ENCODE results near the gene ZDHHC1.

Gene ZDHHC1

DNA sequence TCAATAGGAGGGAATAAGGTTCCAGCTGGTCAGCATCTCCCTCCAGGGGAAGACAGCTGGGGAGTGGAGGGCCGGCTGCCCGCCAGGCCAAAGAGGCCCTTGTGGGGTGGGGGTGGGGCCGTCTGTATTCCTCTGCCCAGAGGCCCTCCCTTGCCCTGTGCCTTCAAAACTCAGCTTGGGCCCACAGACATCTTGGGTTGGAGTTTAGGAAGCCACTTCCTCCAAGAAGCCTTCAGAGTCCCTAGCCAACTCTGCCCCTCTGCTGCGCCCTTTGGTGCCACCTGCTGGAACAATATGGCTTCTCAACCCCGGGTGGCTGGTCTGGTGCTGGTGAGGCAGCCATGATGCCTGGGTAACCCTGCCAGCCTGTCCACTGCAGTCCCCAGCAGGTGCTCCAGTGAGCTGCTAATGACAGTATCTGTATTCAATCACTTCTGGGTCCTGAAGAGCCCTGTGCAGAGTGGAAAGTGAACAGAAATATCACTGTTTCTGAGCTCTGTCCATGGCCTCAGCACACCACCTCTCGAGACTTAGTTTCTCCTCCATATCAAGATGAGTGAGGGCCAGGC lies 31.3 kb upstream of the ZDHHC1 start:
- peak in 2 of 14 donors; percentile 11 to 18 for DNase-seq

GRCh38 chr16:67446968-67447507 lies 30.8 kb upstream of the ZDHHC1 start:
- DNase-seq = no peak

- DNase-seq = peak in 2 of 14 donors; percentile 18 to 30
Observed at GRCh38 chr16:67445913-67446907, 29.9 kb upstream of the ZDHHC1 start.

DNA sequence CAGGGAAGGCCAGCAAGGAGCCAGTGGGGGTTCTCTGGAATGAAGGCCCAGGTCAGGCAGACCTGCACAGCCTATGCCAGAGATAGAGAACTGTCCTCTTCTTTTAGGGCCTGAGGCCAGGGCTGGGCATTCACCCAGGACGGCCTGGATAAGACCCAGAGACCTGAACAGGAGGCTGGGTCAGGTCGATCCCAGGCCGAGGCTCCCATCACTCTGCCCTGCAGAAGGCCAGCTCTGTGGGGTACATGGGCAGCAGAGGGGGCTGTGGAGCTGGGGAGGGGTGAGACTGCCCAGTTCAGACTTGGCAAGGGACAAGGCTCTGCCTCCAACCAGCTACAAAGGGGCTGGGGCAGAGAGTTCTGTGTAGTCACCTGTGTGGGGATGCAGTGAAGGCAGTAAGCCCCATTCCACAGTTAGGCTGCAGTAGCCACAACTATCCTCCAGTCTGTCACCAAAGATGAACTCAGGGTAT lies 29.2 kb upstream of the ZDHHC1 start:
- peak in 2 of 14 donors; percentile 28 to 95 for DNase-seq

DNA sequence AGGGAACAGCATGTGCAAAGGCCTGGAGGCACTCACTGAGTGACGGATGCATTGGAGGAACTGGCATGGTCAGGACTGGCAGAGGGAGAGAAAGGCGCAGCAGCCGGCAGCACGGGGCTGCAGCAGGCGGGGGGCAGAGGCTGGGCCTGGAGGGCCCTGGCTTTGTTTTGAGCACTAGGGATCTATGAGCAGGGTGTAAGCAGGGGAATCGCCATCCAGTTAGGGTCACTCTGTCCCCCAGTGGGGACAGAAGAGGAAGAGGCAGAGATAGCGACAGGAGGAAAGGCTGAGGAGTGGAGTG lies 28.8 kb upstream of the ZDHHC1 start:
- no peak for DNase-seq

DNA sequence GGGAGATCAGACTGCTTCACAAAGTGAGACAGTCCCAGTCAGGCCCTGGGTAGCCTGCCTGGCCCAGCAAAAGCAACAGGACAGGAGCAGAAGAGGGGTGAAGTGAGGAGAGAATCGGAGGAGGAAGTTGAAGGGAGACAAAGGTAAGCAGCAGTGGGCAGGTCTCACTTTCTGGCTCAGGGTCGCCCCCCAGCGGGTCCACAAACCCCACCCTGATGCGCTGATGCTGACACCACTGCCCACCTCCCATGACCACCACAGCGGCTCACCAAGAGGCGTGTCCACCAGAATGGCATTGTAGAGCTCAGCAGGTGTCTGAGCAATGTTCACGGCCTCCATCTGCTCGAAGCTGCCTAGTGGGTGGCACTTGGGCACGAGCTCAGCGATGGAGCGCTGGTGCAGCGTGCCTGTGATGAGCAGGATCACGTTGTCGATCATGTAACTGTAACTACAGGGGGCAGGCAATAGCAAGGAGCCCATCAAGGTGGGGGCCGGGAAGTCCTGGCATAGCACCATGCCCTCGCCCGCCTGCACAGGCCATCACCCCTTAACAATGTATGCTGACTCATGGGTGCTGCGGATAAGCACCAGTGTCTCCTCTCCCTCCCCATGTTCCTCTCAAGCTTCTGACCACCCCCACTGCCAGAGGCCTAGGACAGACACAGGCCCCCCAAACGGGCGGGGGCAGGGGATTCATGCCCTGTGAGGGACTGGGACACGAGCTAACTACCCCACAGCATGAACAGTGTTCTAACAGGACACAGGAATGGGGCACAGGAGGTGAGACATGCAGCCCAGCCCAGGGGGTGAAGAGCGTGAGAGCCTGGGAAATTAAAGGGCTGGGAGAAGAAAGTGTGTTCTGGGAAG lies 28.2 kb upstream of the ZDHHC1 start:
- peak in 1 of 14 donors; percentile 42 for DNase-seq

DNA sequence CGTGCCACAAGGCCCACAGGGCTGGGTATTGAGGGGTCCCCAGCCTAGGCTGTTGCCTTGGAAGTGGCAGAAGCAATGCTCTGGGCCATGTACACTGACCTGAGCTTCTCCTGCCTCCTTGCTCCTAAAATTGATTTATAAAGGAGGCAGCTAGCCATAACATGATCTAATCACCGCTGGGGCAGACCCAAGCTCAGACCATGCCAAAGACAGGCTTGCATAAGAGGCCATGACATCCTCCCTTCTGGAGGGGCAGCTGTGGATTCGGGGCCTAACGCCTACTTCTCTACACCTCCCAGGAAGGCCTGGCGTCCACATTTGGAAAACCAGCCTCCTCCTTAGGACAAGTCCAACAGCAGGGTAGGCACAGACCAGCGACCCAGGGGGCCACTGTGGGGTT lies 27.0 kb upstream of the ZDHHC1 start:
- no peak for DNase-seq

DNA sequence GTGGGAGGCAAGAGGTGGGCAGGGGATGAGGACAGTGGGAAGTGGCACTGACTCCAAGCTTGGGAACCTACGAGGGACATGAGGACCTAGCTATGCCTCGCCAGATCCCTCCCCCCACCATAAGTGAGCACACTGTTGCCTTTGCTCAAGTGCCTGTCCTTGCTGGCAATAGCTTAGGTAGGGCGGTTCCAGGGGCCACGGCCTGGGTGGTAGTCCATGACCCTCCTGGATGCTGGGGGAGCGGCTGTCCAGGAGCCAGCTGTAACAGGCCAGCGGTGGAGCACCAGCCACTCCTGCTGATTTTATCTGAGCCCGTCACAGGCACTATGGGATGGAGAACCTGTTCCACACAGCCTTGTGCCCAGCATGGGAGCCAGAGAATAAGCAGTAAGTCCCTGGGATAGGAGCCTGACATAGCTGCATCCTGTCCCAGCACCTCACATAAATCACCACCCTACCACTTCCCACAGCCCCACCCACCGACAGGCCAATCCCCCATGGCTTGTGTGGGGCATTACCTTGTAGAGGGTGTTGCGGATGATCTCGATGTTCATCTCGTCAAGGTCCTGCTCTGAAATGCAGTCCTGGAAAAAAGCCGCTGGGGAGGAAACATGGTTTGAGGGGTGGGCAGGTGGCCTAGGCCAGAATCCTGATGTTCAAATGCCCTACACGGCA lies 26.4 kb upstream of the ZDHHC1 start:
- DNase-seq = no peak

DNA sequence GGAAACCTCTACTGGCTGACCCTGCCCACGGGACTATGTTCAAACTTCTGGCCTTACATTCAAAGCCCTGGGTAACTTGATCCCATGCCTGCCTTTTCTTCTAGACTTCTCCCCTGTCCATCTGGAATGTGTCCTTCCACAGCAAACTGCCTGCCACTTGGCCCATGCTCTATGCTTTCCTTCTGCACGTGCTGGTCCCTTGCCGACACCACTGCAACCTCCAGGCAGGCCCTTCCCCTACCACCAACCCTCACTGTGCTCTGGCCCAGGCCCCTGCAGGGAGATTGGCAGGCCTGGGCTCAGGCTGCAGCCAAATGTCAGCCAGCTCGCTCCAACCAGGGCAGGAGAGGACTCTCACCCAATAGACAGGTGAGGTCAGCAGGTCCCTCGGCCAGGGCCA lies 25.6 kb upstream of the ZDHHC1 start:
- DNase-seq = peak in 1 of 14 donors; percentile 76

GRCh38 chr16:67441271-67441753 lies 25.0 kb upstream of the ZDHHC1 start:
- DNase-seq = peak in 8 of 14 donors; percentile 11 to 86 (median 16)

DNA sequence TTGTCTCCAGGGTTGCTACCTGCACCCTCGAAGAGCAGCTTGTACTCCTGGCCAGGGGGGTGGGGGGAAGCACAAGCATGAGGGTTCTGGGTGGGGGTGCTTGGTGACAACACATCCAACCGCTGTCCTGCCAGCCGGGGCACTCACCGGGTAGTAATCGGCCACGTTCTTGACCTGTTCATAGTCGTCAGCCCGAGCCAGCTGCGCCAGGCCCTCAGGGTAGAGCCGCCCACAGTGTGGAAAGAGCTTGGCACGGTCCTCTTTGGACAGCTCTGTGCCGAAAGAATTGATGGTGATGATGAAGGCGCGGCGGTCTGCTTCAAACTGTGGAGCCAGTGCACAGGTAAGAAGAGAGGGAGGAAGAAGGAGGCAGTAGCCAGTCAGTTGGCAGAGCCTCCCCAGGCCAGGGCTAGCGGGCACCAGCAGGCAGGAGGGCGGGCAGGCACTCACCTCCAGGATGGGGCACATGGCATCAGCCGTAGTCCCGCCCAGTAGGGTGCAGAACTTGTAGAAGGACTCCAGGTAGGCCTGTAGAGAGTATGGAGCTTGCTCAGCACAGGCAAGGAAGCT lies 22.6 kb upstream of the ZDHHC1 start:
- no peak for DNase-seq

DNA sequence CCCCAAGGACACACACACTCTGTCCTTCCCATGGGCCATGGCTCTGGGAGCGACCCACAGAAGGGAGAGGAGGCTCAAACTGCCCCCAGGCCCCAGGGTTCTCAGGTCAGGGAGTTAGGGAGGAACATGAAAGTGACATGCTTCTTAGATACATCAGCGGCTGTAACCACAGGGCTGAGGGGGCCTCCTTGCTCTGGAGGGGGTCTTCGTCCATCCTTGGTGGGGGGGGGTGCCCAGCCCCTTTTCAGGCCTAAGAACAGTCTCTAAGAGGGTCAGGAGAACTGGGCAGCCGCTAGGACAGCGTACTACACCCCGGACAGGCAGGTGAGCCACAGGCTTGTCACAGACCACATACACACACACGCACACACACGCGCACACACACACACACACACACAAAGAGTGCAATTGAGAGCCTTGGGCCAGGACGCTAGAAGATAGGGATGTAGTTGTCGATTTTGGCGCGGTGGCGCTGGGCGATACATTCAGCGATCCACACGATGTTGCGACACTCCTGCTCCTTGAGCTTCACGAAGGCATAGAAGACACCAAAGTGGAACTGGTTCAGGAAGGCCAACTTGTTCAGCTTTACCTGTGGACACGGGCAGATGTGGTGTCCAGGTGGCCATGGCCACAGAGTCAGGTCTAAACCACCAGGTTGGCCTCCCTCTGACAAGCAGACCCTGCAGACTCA lies 22.0 kb upstream of the ZDHHC1 start:
- DNase-seq = no peak

DNA sequence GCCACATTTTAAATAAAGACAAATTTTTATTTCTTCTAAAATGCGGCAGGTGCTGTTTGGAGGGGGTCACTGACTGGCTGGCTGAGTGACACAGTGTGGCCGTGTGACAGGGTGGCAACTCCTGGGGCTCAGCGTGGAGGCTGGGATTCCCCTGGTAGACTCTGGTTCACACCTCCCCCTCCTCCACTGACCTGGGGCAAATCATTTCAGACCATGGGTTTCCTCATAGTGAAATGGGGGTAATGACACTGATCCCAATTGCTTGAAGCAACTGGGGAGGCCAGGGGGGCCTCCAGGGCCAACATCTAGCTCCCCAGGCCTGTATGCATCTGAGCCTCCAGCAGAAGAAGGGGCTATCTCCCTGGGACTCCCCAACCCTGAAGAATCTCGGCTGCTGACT lies 21.2 kb upstream of the ZDHHC1 start:
- DNase-seq = no peak

DNA sequence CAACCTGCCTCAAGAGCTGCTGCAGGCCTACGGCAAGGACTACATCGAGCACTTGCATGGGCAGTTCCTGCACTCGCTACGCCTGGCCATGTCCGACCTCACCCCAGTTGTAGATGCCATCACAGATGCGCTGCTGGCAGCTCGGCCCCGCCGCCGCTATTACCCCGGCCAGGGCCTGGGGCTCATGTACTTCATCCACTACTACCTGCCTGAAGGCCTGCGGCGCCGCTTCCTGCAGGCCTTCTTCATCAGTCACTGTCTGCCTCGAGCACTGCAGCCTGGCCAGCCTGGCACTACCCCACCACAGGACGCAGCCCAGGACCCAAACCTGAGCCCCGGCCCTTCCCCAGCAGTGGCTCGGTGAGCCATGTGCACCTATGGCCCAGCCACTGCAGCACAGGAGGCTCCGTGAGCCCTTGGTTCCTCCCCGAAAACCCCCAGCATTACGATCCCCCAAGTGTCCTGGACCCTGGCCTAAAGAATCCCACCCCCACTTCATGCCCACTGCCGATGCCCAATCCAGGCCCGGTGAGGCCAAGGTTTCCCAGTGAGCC lies 20.4 kb upstream of the ZDHHC1 start:
- DNase-seq = no peak

- DNase-seq = no peak
Observed at GRCh38 chr16:67435758-67436164, 19.5 kb upstream of the ZDHHC1 start.

DNA sequence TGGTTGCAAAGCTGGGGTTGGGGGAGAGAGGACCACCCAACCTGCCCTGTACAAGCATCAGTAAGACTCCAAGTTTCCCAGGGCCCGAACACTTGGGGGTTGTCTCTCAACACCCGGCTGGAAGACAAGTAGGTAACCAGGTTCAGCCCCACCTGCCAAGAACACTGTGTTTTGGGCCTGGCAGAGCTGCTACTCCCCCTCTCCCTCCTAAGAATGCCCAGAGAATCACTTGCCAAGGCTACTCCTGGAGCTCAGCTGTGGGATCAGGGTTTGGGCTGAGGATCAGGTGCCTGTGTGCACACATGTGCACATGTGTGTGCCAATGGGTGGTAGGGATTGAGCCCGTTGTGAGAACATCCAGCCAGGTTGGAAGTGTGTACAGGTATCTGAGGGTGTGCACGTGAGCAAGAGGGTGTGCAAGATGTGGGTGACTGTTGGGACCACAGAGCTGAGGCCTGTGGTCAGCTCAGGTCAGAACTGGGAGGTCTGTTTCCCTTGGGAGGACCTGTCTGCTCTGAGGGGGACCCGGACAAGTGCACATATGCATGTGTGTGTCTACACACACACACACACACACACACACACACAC lies 16.9 kb upstream of the ZDHHC1 start:
- no peak for DNase-seq

DNA sequence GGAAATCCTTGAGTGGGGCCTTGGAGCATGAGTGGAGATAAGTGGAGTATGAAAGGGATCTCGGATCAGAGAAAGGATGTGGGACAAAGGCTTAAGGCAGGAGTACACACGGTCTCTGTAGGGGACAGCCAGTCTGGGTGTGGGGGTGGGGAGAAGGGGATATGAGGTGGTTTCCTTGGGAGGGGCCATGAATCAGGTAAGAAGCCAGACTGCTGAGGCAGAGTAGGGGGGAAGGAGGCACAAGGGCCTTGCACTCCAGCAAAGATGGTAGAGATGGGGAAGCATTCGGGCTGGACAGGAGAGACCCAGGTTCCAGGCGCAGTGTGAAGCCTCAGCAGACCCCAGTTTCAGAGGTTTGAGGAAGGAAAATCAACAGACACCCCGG lies 16.2 kb upstream of the ZDHHC1 start:
- no peak for DNase-seq

GRCh38 chr16:67431775-67432505 lies 15.7 kb upstream of the ZDHHC1 start:
- no peak for DNase-seq

Measured in C1 segment of cervical spinal cord (tissue), 14 donors.